KMS-11 (cell line): ENCODE results near the gene SEC14L3.

Source experiments
- H2AFZ ChIP-seq: fragments of 200-600 bp; sonication (generic); 2 replicates; pipeline ENCODE4 v1.6.1; 2016; ENCODE audit warnings: antibody characterized with exemption, mixed run types, low read depth
- H3K27ac ChIP-seq: fragments of 200-600 bp; sonication (generic); 2 replicates; pipeline ENCODE4 v1.6.1; 2016; ENCODE audit warnings: mild to moderate bottlenecking, mixed run types
- H3K27me3 ChIP-seq: fragments of 200-600 bp; sonication (generic); 2 replicates; pipeline ENCODE4 v1.6.1; 2017; ENCODE audit warnings: mild to moderate bottlenecking, low read depth, mixed run types, moderate library complexity; ENCODE audit not compliant: insufficient read depth
- H3K36me3 ChIP-seq: fragments of 200-600 bp; sonication (generic); 2 replicates; pipeline ENCODE4 v1.6.1; 2017; ENCODE audit warnings: mild to moderate bottlenecking, mixed run types; ENCODE audit not compliant: insufficient read depth
- H3K4me1 ChIP-seq: fragments of 200-600 bp; sonication (generic); 2 replicates; pipeline ENCODE4 v1.6.1; 2016; ENCODE audit warnings: mild to moderate bottlenecking, low read depth, mixed run types; ENCODE audit not compliant: poor library complexity, severe bottlenecking
- H3K4me2 ChIP-seq: fragments of 200-600 bp; sonication (generic); 2 replicates; pipeline ENCODE4 v1.7.0; 2016; ENCODE audit warnings: mild to moderate bottlenecking, mixed run types
- H3K4me3 ChIP-seq: fragments of 200-600 bp; sonication (generic); IDR thresholded peaks from 2 replicates; pipeline ENCODE4 v1.6.1; 2017; ENCODE audit warnings: low read depth, low read length, mixed read lengths; ENCODE audit not compliant: insufficient read depth
- H3K79me2 ChIP-seq: fragments of 200-600 bp; sonication (generic); 2 replicates; pipeline ENCODE4 v1.6.1; 2016; ENCODE audit warnings: low read depth, mixed run types; ENCODE audit not compliant: insufficient read depth
- H3K9ac ChIP-seq: fragments of 200-600 bp; sonication (generic); 2 replicates; pipeline ENCODE4 v1.6.1; 2016; ENCODE audit warnings: mild to moderate bottlenecking, mixed run types
- H4K20me1 ChIP-seq: fragments of 200-600 bp; sonication (generic); 2 replicates; pipeline ENCODE4 v1.6.1; 2016; ENCODE audit warnings: mild to moderate bottlenecking, mixed run types; ENCODE audit not compliant: insufficient read depth
- CTCF ChIP-seq: fragments of 200-600 bp; sonication (generic); conservative IDR thresholded peaks from 2 replicates; pipeline ENCODE4 v1.6.1; 2017; ENCODE audit warnings: low read depth, mild to moderate bottlenecking, antibody characterized with exemption, low read length, moderate library complexity, mixed read lengths

Gene SEC14L3

GRCh38 chr22:30445438-30446145 is 26.2 kb downstream of the SEC14L3 start:
- Histone ChIP-seq H4K20me1 (no peaks in the 10 kb centered on the region), H3K4me3 (no peak overlapping the region), H3K79me2 (no peaks in the 10 kb centered on the region), H3K36me3 (no peaks in the 10 kb centered on the region), H3K27ac (no peak overlapping the region), H2AFZ (peak overlapping the region; percentile 4; the same call in 1 of the 2 replicates), H3K4me2 (no peak overlapping the region), H3K27me3 (peaks cover 29% of the 10 kb centered on the region), H3K4me1 (peaks cover 35% of the 10 kb centered on the region), H3K9ac (no peak overlapping the region)
- TF ChIP-seq CTCF = peak; percentile 16; the same call in 1 of the 2 replicates

- Histone ChIP-seq H3K9ac (no peak overlapping the region), H3K4me3 (no peak overlapping the region), H3K27me3 (peaks cover 34% of the 10 kb centered on the region), H3K79me2 (no peaks in the 10 kb centered on the region), H3K36me3 (no peaks in the 10 kb centered on the region), H2AFZ (peak overlapping the region; percentile 4; the same call in 1 of the 2 replicates), H4K20me1 (no peaks in the 10 kb centered on the region), H3K27ac (no peak overlapping the region), H3K4me2 (peak overlapping the region; percentile 31; the same call in 1 of the 2 replicates), H3K4me1 (peaks cover 35% of the 10 kb centered on the region)
- TF ChIP-seq CTCF = peak; percentile 80; the same call in 1 of the 2 replicates
Measured at GRCh38 chr22:30444632-30445437, 27.0 kb downstream of the SEC14L3 start.

- no peak for TF ChIP-seq CTCF
- H4K20me1 ChIP-seq = no peaks in the 10 kb centered on the region
- H3K27ac ChIP-seq = no peak overlapping the region
- H3K27me3 ChIP-seq = peaks cover 52% of the 10 kb centered on the region
- peaks cover 35% of the 10 kb centered on the region for H3K4me1 ChIP-seq
- H2AFZ ChIP-seq = no peak overlapping the region
- H3K4me3 ChIP-seq = no peak overlapping the region
- no peak overlapping the region for H3K4me2 ChIP-seq
- H3K9ac ChIP-seq = no peak overlapping the region
- no peaks in the 10 kb centered on the region for H3K79me2 ChIP-seq
- no peaks in the 10 kb centered on the region for H3K36me3 ChIP-seq
Measured at GRCh38 chr22:30441088-30441487, 30.7 kb downstream of the SEC14L3 start.

- no peak overlapping the region for H3K4me2 ChIP-seq
- peaks cover 37% of the 10 kb centered on the region for H3K4me1 ChIP-seq
- no peak overlapping the region for H2AFZ ChIP-seq
- no peak overlapping the region for H3K9ac ChIP-seq
- H3K36me3 ChIP-seq = no peaks in the 10 kb centered on the region
- peaks cover 52% of the 10 kb centered on the region for H3K27me3 ChIP-seq
- H3K79me2 ChIP-seq = no peaks in the 10 kb centered on the region
- no peak overlapping the region for H3K27ac ChIP-seq
- no peaks in the 10 kb centered on the region for H4K20me1 ChIP-seq
- H3K4me3 ChIP-seq = no peak overlapping the region
- no peak for TF ChIP-seq CTCF
Measured at GRCh38 chr22:30439836-30440235, 32.0 kb downstream of the SEC14L3 start.
